Trophoblast cell (in vitro differentiated cells and primary cell): ENCODE results near the gene AJUBA.

Experiments used
- DNase-seq, 2 donors: peaks; one replicate each; pipeline ENCODE4 v3.0.0-alpha.2; 2016
- H2AFZ ChIP-seq: 2 replicates; pipeline ENCODE4 v1.6.1; 2013; ENCODE audit warnings: low read length, moderate library complexity, mild to moderate bottlenecking; ENCODE audit not compliant: insufficient read depth, poor library complexity
- H2AK5ac ChIP-seq: 2 replicates; pipeline ENCODE4 v1.6.1; 2013; ENCODE audit warnings: mild to moderate bottlenecking, low read length
- H2BK120ac ChIP-seq: 2 replicates; pipeline ENCODE4 v1.6.1; 2013; ENCODE audit warnings: low read length, mild to moderate bottlenecking, moderate library complexity; ENCODE audit not compliant: insufficient read depth, poor library complexity
- H2BK12ac ChIP-seq: 2 replicates; pipeline ENCODE4 v1.6.1; 2013; ENCODE audit warnings: mild to moderate bottlenecking, low read length, moderate library complexity
- H2BK5ac ChIP-seq: 2 replicates; pipeline ENCODE4 v1.6.1; 2013; ENCODE audit warnings: low read length, low read depth, moderate library complexity, mild to moderate bottlenecking; ENCODE audit not compliant: poor library complexity
- H3K14ac ChIP-seq: 2 replicates; pipeline ENCODE4 v1.6.1; 2013; ENCODE audit warnings: mild to moderate bottlenecking, low read length
- H3K18ac ChIP-seq: 2 replicates; pipeline ENCODE4 v1.6.1; 2013; ENCODE audit warnings: mild to moderate bottlenecking, low read length
- H3K23ac ChIP-seq: 2 replicates; pipeline ENCODE4 v1.6.1; 2013; ENCODE audit warnings: low read length
- H3K27ac ChIP-seq: 2 replicates; pipeline ENCODE4 v1.5.1; 2013; ENCODE audit warnings: low read depth, mild to moderate bottlenecking, inconsistent platforms, low read length, moderate library complexity
- H3K27me3 ChIP-seq: 2 replicates; pipeline ENCODE4 v1.6.1; 2013; ENCODE audit warnings: inconsistent platforms, mild to moderate bottlenecking, low read length, moderate library complexity; ENCODE audit not compliant: insufficient read depth
- H3K36me3 ChIP-seq, 2 experiments: 1 replicate in 1 of 2; 2 replicates in 1 of 2; pipeline ENCODE4 v1.6.1; 2013; ENCODE audit warnings: low read length in 2 of 2, mild to moderate bottlenecking in 2 of 2, moderate library complexity in 1 of 2; ENCODE audit not compliant: insufficient read depth in 2 of 2, control insufficient read depth in 1 of 2
- H3K4ac ChIP-seq: 2 replicates; pipeline ENCODE4 v1.6.1; 2013; ENCODE audit warnings: low read depth, mild to moderate bottlenecking, low read length, moderate library complexity
- H3K4me1 ChIP-seq, 2 experiments: 1 replicate in 1 of 2; 2 replicates in 1 of 2; pipeline ENCODE4 v1.6.1; 2013; ENCODE audit warnings: low read length in 2 of 2, mild to moderate bottlenecking in 2 of 2, moderate library complexity in 1 of 2; ENCODE audit not compliant: insufficient read depth in 2 of 2, control insufficient read depth in 1 of 2
- H3K4me2 ChIP-seq: 2 replicates; pipeline ENCODE4 v1.6.1; 2013; ENCODE audit warnings: inconsistent platforms, mild to moderate bottlenecking, low read length, moderate library complexity
- H3K4me3 ChIP-seq: 2 replicates; pipeline ENCODE4 v1.5.1; 2013; ENCODE audit warnings: mild to moderate bottlenecking, low read depth, low read length, inconsistent platforms
- H3K79me1 ChIP-seq: one replicate; pipeline ENCODE4 v1.6.1; 2013; ENCODE audit warnings: low read length
- H3K79me2 ChIP-seq: 2 replicates; pipeline ENCODE4 v1.6.1; 2013; ENCODE audit warnings: low read length, mild to moderate bottlenecking; ENCODE audit not compliant: control insufficient read depth, insufficient read depth, poor library complexity
- H3K9ac ChIP-seq: 2 replicates; pipeline ENCODE4 v1.6.1; 2013; ENCODE audit warnings: mild to moderate bottlenecking, low read length
- H3K9me3 ChIP-seq: 2 replicates; pipeline ENCODE4 v1.6.1; 2013; ENCODE audit warnings: low read depth, mild to moderate bottlenecking, control low read depth, inconsistent platforms, low read length; ENCODE audit not compliant: insufficient read depth
- H4K12ac ChIP-seq: 2 replicates; pipeline ENCODE4 v1.6.1; 2013; ENCODE audit warnings: low read depth, mild to moderate bottlenecking, low read length, moderate library complexity
- H4K8ac ChIP-seq: 2 replicates; pipeline ENCODE4 v1.6.1; 2013; ENCODE audit warnings: low read depth, mild to moderate bottlenecking, low read length, moderate library complexity
- H4K91ac ChIP-seq: one replicate; pipeline ENCODE4 v1.6.1; 2013; ENCODE audit warnings: low read depth, mild to moderate bottlenecking, low read length, moderate library complexity
- WGBS: extraction: QIAGEN DNeasy Blood & Tissue Kit; methylation state at CpG from one replicate; pipeline ENCODE4 v1.1.7; 2013; ENCODE audit warnings: missing lambda C conversion rate; ENCODE audit not compliant: insufficient read length, insufficient coverage; ENCODE audit errors: extremely low coverage; 5-methylcytosine and 5-hydroxymethylcytosine counted together

Gene AJUBA

GRCh38 chr14:22935156-22935555, 47.2 kb downstream of the AJUBA start:
- Histone ChIP-seq H3K27ac (no peak overlapping the region), H3K14ac (no peak overlapping the region), H2BK120ac (no peak overlapping the region), H2AFZ (no peak overlapping the region), H3K4ac (no peak overlapping the region), H3K79me2 (no peaks in the 10 kb centered on the region), H3K4me3 (no peak overlapping the region), H3K9me3 (no peaks in the 10 kb centered on the region), H3K36me3 (peaks cover 1 to 2% of the 10 kb centered on the region in 2 experiments), H2AK5ac (no peak overlapping the region), H2BK5ac (no peak overlapping the region), H3K4me1 (peaks cover 0 to 1% of the 10 kb centered on the region in 2 experiments), H3K27me3 (no peaks in the 10 kb centered on the region), H4K91ac (no peak overlapping the region), H4K8ac (no peak overlapping the region), H4K12ac (no peak overlapping the region), H3K18ac (no peak overlapping the region), H3K4me2 (no peak overlapping the region), H3K23ac (no peak overlapping the region), H3K9ac (no peak overlapping the region), H3K79me1 (peaks cover 2% of the 10 kb centered on the region), H2BK12ac (no peak overlapping the region)
- no peak for DNase-seq
- no CpG with 5 or more reads among the region's 1 CpG for WGBS

GRCh38 chr14:22932146-22932545, 50.2 kb downstream of the AJUBA start:
- H3K36me3 ChIP-seq, result peaks cover 3 to 4% of the 10 kb centered on the region in 2 experiments
- H4K91ac ChIP-seq, result no peak overlapping the region
- H3K79me1 ChIP-seq, result peaks cover 6% of the 10 kb centered on the region
- H3K4me2 ChIP-seq, result no peak overlapping the region
- no peak overlapping the region for H2BK12ac ChIP-seq
- H4K12ac ChIP-seq, result no peak overlapping the region
- no peak overlapping the region for H3K4ac ChIP-seq
- peaks cover 4 to 6% of the 10 kb centered on the region in 2 experiments for H3K4me1 ChIP-seq
- H2BK5ac ChIP-seq, result no peak overlapping the region
- H3K9ac ChIP-seq, result no peak overlapping the region
- no peak for DNase-seq
- no peak overlapping the region for H3K4me3 ChIP-seq
- H3K27me3 ChIP-seq, result no peaks in the 10 kb centered on the region
- H3K14ac ChIP-seq, result no peak overlapping the region
- no peak overlapping the region for H2AK5ac ChIP-seq
- H3K79me2 ChIP-seq, result peaks cover 8% of the 10 kb centered on the region
- no peak overlapping the region for H2AFZ ChIP-seq
- no peak overlapping the region for H3K18ac ChIP-seq
- no peak overlapping the region for H4K8ac ChIP-seq
- no peak overlapping the region for H3K23ac ChIP-seq
- peak overlapping the region; percentile 52 for H3K27ac ChIP-seq
- H3K9me3 ChIP-seq, result no peaks in the 10 kb centered on the region
- no peak overlapping the region for H2BK120ac ChIP-seq
- WGBS, result no CpG with 5 or more reads among the region's 3 CpGs

- Histone ChIP-seq H2BK5ac (no peak overlapping the region), H3K79me1 (peaks cover 6% of the 10 kb centered on the region), H4K8ac (peak overlapping the region; percentile 78), H3K79me2 (peaks cover 8% of the 10 kb centered on the region), H3K14ac (peak overlapping the region; percentile 80), H3K4me3 (peak overlapping the region; percentile 45), H3K4me1 (peaks cover 4 to 6% of the 10 kb centered on the region in 2 experiments), H3K4me2 (peak overlapping the region; percentile 65), H3K18ac (peak overlapping the region; percentile 50), H4K91ac (peak overlapping the region; percentile 55), H3K23ac (no peak overlapping the region), H2AK5ac (no peak overlapping the region), H3K36me3 (peaks cover 7 to 8% of the 10 kb centered on the region in 2 experiments), H3K9ac (no peak overlapping the region), H3K27ac (peak overlapping the region; percentile 47), H2BK120ac (peak overlapping the region; percentile 89), H4K12ac (peak overlapping the region; percentile 47), H3K27me3 (no peaks in the 10 kb centered on the region), H2AFZ (peak overlapping the region; percentile 79), H3K9me3 (no peaks in the 10 kb centered on the region), H3K4ac (no peak overlapping the region), H2BK12ac (peak overlapping the region; percentile 23)
- no peak for DNase-seq
- WGBS, result no CpG with 5 or more reads among the region's 2 CpGs
These were observed 52.4 kb downstream of the AJUBA start for GRCh38 chr14:22929961-22930364.

GRCh38 chr14:22929104-22929960, 53.0 kb downstream of the AJUBA start, which contains the start of gene PRMT5:
Gene PRMT5 (minus strand): TSS chr14:22929376. CDS start chr14:22929361, 15 bp downstream.
- H3K4me3 ChIP-seq, result peak within 1 kb of the TSS; percentile 100
- peaks cover 4 to 6% of the 10 kb centered on the region in 2 experiments for H3K4me1 ChIP-seq
- peak within 1 kb of the TSS; percentile 96 for H2AFZ ChIP-seq
- H3K79me1 ChIP-seq, result peaks cover 6% of the 10 kb centered on the region
- H2BK5ac ChIP-seq, result peak within 1 kb of the TSS; percentile 89
- peak within 1 kb of the TSS; percentile 50 for H3K4ac ChIP-seq
- H2AK5ac ChIP-seq, result peak within 1 kb of the TSS; percentile 77
- peak within 1 kb of the TSS; percentile 99 for H3K18ac ChIP-seq
- peak; percentile 100 for DNase-seq
- peak within 1 kb of the TSS; percentile 67 for H3K27ac ChIP-seq
- no peak within 1 kb of the TSS for H3K23ac ChIP-seq
- peak within 1 kb of the TSS; percentile 88 for H4K91ac ChIP-seq
- H3K79me2 ChIP-seq, result peaks cover 8% of the 10 kb centered on the region
- no peaks in the 10 kb centered on the region for H3K27me3 ChIP-seq
- peak within 1 kb of the TSS; percentile 92 for H4K8ac ChIP-seq
- peaks cover 8 to 14% of the 10 kb centered on the region in 2 experiments for H3K36me3 ChIP-seq
- peak within 1 kb of the TSS; percentile 89 for H2BK120ac ChIP-seq
- H2BK12ac ChIP-seq, result peak within 1 kb of the TSS; percentile 23
- H3K9ac ChIP-seq, result peak within 1 kb of the TSS; percentile 84
- WGBS, result no CpG with 5 or more reads among the region's 51 CpGs
- H4K12ac ChIP-seq, result peak within 1 kb of the TSS; percentile 96
- peak within 1 kb of the TSS; percentile 96 for H3K14ac ChIP-seq
- H3K9me3 ChIP-seq, result no peaks in the 10 kb centered on the region
- H3K4me2 ChIP-seq, result peak within 1 kb of the TSS; percentile 70
